GM18520 (cell line): Measurements from ENCODE around the gene DLGAP5.
A peak's percentile ranks its signal among the peaks of the same experiment; 100 is the strongest.

Experiments used
- ATAC-seq: cut with Tn5 transposase; IDR thresholded peaks from one replicate; pipeline ENCODE4 v1.9.1; 2021; ENCODE audit not compliant: unreplicated experiment

Gene DLGAP5

DNA sequence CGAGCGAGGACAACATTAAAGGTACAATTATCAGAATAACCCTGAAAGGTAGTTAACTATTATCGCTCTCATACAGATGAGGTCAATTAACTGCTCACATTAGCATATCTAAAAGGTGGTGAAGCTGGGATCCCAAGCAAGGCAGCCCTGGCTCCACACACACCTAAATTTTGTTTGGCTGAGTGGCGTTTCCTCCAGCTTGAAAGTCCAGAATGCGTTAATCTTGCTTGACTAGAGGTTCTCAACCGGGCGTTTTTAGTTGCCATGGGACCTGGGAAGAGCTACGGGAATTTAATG, 531 bp downstream of the DLGAP5 start:
- no peak for ATAC-seq

DNA sequence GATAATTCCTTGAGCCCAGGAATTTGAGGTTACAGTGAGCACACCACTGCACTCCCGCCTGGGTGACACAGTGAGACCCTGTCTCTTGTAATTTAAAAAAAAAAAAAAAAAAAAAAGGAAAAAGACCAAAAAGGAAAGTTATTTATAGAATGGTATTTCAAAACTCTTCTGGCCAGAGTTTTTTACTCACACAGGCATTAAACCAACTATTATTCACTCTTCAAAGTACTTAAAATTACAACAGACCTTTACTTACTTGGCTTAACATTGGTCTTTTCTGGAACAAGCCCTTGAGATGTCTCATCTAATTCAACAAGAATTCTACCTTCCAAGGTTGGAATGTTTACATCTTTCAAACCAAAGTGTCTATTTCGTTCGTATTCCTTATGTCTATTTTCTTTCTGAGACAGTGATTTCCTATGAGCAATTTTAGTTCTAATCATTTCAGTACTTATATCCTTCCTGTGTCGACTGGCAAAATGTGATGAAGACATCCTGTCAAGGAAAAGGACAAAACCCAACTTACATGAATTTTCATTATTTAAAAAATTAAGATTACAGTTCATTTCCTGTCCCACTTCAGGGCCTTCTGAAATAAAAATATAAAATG, 2.6 kb downstream of the DLGAP5 start:
- ATAC-seq = no peak

DNA sequence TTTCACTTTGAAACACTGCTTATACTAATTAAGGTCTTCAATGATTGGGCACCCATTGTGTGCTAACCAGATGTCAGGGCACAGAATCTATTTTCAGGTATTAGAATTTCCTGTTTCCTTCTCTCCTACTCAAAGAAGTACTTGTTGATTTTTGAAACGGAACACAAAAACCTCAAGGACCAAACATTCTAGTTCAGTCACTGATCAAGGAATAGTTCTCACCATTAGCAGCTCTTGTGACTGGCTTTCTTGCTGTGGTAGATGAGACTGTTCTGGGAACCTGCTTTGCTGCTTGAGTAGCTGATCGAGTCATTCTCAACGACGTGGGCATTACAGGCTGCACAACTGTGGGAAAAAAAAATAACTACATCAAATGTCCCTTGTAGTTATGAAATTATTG, 11.0 kb downstream of the DLGAP5 start:
- ATAC-seq = peak; percentile 78

DNA sequence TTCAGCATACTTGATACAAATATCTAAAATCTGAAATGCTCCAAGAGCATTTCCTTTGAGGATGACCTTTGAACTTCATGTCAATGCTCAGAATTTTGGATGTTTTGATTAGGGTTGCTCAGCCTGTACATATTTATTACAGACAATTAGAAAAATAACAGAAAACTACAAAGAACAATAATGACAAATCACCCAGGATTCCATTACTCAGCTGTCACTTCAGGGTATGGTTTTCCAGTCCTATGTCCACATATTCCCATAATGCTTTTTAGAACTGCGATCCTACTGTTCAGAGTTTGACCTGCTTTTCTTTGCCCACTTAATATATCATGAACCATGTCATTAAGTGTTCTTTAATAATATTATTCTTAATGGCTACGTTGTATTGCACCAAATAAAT, 11.4 kb downstream of the DLGAP5 start:
- ATAC-seq = no peak

DNA sequence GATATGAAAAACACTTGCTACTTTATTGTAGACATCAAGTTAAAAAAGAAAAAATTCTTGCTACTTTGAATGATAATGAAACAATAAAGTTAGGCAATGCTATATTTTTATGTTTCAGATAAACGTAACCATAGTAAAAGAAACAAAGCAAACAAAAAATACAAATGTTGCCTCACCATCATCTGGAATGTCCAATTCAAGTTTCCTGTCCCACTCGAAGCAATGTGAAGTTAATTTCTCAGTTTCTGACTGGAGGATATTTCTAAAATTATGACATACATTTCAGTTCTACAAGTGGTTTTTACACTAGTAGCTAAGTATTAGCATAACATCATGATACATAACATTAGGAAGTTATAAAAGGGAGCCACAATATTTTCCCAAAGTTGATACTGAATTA, 20.9 kb downstream of the DLGAP5 start:
- no peak for ATAC-seq

DNA sequence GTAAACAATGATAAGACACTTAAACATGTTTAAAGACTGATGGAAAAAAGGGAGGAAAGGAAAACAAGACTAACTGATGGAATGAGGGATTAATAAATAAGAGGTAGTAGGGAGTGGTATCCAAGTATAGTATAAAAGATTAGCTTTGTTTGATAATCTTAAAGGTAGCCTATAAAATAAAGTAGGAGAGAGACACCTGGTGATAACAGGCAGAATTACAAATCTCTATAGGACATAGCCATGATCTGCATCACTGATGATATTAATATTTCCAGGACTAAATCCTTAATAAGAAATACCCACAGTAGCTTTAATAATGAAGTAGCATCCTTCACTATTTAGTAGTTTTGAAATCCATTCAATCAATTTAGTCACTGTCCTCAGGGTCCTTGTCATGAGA, 30.4 kb downstream of the DLGAP5 start:
- no peak for ATAC-seq

DNA sequence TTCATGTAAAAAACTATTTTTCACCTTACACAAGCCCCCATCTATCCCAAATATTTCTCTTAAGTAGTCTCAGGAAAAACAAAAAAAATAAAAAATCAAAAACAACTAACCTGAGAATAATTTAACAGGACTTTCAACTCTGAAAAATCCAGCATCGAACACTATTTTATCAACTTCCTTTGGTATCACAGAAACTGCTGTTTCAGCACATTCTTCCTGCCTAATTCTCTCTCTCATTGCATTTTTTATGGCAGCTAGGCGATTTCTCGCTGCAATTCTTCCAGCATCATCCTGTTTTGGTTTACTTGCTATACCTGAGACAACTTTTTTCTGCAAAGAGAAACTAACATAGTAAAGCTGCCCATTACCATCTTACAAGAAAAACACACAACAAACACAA, 33.0 kb downstream of the DLGAP5 start:
- no peak for ATAC-seq

DNA sequence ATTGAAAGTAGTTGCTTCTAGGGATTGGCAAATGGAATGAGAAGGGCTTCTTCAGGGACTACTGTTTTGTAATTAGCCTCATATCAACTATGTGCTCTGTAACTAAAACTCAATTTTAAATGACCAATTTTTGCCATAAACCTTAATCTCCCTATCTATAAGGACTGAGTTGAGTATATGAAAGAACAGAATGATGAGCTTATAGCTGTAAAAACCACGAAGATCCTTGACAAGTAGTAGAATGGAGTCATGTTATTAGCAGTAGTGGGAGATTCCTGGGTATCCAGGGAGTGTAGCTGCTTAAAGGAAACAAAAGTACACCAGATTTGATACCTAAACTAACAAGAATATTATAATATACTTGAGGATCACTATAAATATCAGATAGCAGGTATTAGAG, 34.3 kb downstream of the DLGAP5 start:
- ATAC-seq = no peak

DNA sequence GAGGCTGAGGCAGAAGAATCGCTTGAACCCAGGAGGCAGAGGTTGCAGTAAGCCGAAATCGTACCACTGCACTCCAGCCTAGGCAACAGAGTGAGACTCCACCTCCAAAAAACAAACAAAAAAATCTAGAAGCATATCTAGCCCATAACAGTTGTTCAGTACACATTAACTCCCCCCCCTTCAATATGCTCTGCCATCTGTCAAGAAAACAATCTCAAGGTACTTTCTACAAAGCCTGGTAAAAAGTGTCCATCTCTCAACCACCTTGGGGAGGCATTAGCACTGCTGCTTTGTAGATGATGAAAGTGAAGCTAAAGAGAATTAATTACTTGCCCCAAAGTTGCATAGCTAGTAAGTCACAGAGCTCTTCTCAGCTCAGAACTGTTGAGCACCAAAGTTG, 37.4 kb downstream of the DLGAP5 start:
- no peak for ATAC-seq

DNA sequence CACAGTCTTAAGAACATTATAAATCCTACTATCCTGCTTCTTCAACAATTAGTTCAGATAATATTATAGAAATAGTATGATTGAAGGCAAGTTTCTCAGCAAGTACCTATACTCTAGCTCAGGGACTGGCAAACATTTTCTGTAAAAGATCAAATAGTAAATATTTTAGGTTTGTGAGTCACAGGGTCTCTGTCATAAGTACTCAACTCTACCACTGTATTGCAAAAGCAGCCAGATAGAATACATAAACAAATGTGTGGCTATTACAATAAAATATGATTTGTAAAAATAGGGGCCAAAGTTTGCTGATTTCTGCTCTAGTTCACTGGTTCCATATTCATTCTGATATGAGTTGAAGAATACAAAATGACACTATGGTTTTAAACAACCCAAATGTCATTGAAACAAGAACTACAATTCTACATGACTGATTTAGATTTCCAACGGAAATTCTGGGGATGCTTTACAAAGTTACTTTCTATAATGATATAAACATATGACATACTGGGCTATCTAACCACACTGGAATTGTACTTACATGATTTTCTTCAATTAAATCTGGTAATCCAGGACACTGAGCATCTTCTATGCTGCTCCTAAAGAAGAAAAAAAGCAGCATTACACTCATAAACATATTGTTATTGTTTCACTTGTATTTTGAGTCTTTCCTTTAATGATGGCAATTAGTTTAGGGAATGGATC, 39.2 kb downstream of the DLGAP5 start:
- ATAC-seq = no peak

DNA sequence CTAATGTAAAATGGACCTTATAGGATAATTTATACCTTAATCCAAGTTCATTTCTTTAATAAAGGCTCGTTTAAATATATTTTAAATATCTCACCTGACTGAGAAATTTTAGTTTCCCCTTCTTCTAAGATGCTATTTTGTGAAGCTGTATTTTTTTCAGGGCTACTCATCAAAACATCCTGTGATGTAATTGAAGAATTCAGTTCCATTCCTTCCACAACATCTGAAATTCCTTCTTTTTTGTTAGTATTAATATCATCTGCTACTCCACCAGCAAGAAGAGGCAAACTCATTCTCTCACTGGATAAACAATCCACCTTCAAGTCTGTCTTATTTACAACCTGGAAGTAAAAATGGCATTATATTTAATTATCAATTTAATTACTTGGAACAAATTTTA, 39.8 kb downstream of the DLGAP5 start:
- ATAC-seq = no peak

DNA sequence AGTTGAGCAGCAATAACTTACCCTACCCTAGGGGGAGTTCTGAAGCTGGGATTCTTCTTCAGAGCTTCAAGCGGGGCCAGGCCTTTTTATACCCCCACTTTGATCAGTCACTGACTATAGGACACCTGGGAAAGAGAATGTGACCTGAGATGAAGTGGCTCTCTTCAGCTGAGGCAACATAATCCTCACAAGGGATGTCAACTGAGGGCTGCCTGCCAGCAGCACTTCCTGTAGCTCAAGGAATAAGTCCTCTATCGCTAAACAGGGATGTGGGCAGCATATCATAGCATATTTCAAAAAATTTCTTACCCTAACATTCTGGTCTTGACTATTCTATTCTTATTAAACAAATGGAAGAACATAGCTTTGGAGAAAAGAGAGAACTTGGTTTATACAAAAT, 45.0 kb downstream of the DLGAP5 start:
- ATAC-seq = no peak

DNA sequence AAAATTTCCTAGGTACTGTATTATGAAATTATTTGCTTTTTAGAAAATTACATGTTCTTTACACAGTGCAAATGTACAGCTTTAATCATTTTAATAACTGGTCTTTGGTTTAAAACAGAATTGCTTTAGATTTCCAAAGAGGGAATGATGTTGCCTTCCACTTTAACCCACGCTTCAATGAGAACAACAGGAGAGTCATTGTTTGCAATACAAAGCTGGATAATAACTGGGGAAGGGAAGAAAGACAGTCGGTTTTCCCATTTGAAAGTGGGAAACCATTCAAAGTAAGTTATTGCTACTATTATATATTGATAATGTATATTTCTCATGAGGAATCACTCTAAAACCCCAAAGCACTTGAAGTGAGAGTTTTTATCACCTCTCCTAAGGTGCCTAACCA, 48.9 kb downstream of the DLGAP5 start:
- ATAC-seq = no peak

DNA sequence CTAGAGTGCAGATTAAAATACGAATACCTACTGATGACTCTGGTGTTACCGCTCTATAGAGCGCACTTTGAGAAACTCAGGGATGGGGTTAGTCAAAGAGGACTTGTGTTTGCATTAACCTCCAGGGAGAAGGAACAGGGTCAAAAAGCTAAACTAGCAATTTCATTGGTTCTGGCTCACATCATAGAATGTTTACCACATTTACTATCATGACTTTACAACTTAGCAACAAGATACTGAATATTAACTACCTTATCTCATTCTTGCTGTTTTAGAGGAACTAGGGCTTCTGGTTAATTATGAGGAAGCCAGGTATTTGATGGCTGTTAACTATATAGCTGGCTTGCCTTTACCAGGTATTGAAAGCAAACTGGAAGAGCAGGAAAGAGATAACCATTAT, 49.6 kb downstream of the DLGAP5 start:
- no peak for ATAC-seq

DNA sequence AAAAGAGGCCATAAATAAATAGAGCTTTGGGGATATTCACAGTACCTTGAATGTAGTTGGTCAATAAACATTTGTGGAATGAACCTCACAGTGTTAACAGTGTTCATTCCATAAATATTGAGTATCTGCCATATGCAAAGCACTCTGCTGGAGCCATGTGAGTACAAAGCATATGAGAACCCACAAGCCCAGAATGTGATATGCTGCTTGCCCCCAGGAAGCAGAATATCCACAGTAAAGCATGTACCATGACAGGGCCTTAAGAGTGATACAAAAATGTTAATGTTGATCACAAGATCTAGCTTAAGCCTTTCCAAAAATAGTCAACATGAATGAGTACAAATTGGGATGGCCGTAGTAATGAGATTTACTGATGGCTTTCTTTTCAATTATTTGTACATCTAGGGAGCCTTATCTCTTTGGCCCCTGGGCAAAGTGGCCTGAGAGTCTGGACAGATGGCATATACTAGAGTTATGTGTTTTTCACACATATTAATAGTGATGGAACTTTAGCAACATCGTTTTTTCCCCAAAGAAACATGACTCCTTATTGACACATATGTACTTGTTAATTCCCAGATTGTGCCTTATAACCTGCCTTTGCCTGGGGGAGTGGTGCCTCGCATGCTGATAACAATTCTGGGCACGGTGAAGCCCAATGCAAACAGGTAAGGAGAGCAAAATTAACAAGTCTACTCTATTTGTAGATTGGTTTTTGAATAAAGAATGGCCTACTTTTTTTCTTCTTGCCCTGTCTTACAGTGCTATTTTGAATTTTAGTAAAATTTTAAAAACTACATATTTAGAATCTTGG, 51.5 kb downstream of the DLGAP5 start:
- ATAC-seq = no peak

DNA sequence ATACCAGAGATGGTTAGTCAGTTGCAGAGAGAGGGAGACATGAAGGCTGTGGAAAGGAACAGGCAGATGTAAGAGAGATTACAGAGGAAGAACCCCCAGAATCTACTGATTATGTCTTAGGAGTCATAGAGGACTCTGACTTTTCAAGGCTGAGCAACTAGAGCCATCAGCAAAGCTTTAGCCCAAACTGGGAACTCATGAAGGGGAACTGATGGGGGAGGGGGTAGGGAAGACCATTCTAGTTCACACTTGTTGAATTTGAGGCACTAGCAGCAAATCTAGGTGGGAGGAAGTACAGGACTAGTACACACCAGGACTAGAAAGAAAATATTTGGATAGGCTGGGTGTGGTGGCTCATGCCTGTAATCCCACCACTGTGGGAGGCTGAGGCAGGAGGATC, 52.2 kb downstream of the DLGAP5 start:
- no peak for ATAC-seq

DNA sequence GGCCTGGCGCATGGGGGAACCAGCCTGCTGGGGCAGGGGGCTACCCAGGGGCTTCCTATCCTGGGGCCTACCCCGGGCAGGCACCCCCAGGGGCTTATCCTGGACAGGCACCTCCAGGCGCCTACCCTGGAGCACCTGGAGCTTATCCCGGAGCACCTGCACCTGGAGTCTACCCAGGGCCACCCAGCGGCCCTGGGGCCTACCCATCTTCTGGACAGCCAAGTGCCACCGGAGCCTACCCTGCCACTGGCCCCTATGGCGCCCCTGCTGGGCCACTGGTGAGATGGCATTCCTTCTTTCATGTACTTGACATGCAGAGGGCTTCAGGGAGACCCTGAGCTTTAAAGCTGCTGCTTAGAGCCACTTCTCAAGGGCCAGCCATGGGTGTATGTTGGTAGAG, 53.3 kb downstream of the DLGAP5 start:
- no peak for ATAC-seq

DNA sequence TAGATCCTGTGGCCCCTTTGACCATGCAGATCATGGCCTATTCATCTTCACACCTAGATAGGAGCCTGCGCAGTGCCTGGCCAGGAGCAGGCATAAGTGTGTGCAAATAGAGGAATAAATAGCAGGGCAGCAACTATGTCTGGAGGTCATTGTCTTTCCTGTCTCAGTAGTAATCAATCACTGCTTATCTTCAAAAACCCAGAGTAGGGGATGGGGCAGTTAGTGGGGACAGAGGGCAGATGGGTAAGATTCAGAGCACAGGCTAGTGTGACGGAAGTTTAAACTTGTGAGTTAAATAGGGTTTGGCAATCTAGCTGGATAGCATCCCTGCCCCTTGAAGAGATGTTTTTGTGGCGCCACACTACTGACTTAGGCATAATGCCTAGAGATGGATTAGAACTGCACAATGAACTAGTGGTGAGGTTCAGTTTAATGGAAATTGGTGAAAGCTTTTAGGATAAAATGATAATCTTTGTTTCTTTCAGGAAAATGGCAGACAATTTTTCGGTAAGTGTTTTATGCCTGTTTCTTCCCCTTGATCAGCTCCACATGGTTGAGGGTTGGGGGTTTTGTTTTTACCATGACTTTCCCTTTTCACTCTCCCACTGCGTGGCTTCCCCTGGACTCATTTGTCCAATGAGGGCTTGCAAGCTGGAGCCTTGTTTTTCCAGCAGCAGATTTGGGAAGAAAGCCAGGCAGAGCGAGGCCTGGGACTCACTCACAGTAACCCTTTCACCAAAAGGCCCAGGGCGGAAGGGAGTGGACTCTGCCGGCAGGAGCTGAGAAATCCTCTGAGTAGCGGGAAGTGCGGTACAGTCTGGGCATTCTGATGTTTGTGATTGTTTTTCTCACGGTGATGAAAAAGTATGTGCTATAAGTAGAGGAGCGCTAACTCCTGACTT, 54.2 kb downstream of the DLGAP5 start:
- ATAC-seq = no peak

DNA sequence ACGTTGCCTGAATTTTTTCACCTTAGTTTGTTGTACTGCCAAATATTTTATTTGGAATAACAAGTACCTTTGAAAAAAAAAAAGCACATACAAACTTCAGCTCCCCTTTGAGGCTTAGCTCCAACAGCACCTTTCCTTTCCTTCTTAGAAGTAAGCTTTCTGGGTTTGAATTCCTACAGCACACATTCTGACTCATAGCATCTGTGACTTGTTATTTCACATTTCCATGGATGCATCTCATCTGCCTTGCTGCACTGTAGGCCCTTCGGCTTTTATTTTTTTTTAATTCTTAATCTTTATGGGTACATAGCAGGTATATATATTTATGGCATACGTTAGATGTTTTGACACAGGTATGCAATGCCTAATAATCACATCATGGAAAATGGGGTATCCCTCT, 55.1 kb downstream of the DLGAP5 start:
- no peak for ATAC-seq

DNA sequence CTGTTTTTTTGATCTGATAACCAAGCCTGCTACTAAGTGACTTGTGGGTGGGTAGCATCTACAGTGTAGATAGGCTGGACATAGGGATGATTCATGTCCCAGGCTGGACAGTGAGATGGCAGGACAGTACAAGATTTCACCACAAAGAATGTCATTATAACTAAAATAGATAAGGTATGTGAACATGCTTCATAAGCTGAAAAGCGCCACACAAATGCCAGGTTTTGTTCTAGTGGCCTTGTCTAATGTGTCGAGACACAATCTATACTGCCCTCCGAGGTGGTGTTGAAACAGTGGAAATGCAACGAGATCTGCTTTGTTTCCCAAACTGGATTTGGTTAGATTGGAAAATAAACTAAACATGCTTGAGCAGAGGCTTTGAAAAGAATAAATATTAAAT, 58.0 kb downstream of the DLGAP5 start:
- ATAC-seq = no peak

DNA sequence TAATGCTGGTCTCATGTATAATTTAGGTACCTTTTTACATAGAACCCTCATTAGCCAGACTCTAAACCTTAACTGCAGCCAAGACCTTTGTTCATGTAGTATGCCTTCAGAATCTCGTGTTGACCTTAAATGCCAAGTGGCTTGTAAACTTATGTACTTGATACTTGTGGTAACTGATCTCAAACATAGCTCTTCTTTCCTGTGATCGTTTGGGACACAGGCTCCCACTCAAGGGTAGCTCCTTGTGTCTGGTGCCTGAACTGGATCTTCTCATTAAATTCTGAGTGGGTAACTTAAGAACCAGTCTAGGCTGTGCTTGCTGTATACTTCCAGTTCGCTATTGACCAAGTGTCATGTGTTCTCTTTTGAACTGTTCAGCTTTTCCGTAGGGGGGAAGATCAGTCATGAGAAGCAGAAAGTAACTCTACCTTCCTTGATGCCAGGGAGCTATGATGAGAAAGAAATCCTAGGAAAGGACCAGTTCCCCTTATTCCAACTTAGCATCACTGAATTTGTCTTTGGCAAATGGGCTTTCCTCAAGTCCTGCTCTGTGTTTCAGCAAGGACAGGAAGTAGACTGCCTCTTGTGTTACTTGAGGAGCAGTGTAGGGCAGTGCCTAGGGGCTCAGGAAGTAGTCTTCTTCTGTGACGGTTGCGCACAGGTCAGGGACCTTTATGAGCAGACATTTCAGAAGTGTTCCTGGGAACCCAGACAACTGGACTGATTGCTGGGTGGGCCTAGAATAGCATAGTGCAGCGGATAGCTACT, 59.8 kb downstream of the DLGAP5 start:
- ATAC-seq = no peak
